PFSK-1 (cell line): ENCODE data around the gene EGFL6.

Experiments
- FOXP2 ChIP-seq: optimal IDR thresholded peaks from 2 replicates; pipeline ENCODE3; 2011; ENCODE audit warnings: borderline replicate concordance, control low read depth, inconsistent platforms; ENCODE audit not compliant: insufficient read depth; ENCODE audit errors: extremely low read length, extremely low read depth
- POLR2AphosphoS5 ChIP-seq: IDR thresholded peaks from 2 replicates; pipeline ENCODE4 v1.6.1; 2012; ENCODE audit warnings: low read depth, mild to moderate bottlenecking, control low read depth, low read length, moderate library complexity
- REST ChIP-seq, 2 experiments: IDR thresholded peaks; 2 replicates each; pipeline versions ENCODE4 v1.6.1 to v1.8.0; 2011 to 2012; ENCODE audit warnings: low read depth in 2 of 2, low read length in 2 of 2, control low read depth in 1 of 2, inconsistent platforms in 1 of 2, mild to moderate bottlenecking in 1 of 2, moderate library complexity in 1 of 2; ENCODE audit not compliant: insufficient read depth in 1 of 2
- SIN3A ChIP-seq: IDR thresholded peaks from 2 replicates; pipeline ENCODE4 v1.6.1; 2012; ENCODE audit warnings: mild to moderate bottlenecking, low read length, moderate library complexity, borderline replicate concordance; ENCODE audit not compliant: insufficient read depth
- TAF1 ChIP-seq: IDR thresholded peaks from 2 replicates; pipeline ENCODE4 v1.6.1; 2012; ENCODE audit warnings: low read length, control low read depth, borderline replicate concordance; ENCODE audit not compliant: insufficient read depth

Gene EGFL6

GRCh38 chrX:13647709-13648212, 78.4 kb downstream of the EGFL6 start:
- TF ChIP-seq TAF1, result no peak
- no peak for TF ChIP-seq FOXP2
- no peak for TF ChIP-seq REST (IDR thresholded peaks at IDR 0.05; ENCODE audit: insufficient read depth in 1 of 2, low read depth in 2 of 2, low read length in 2 of 2)
- TF ChIP-seq SIN3A, result no peak
- TF ChIP-seq POLR2AphosphoS5, result no peak

- TF ChIP-seq FOXP2, result no peak
- TF ChIP-seq POLR2AphosphoS5, result no peak
- TF ChIP-seq REST (IDR thresholded peaks at IDR 0.05; ENCODE audit: insufficient read depth in 1 of 2, low read depth in 2 of 2, low read length in 2 of 2), result no peak
- TF ChIP-seq TAF1, result no peak
- TF ChIP-seq SIN3A, result no peak
Measured at GRCh38 chrX:13649838-13650237, 80.4 kb downstream of the EGFL6 start.

GRCh38 chrX:13650318-13650717, 80.9 kb downstream of the EGFL6 start:
- no peak for TF ChIP-seq FOXP2
- TF ChIP-seq REST (IDR thresholded peaks at IDR 0.05; ENCODE audit: insufficient read depth in 1 of 2, low read depth in 2 of 2, low read length in 2 of 2), result no peak
- TF ChIP-seq POLR2AphosphoS5, result no peak
- no peak for TF ChIP-seq SIN3A
- TF ChIP-seq TAF1, result no peak

GRCh38 chrX:13651150-13651549, 81.7 kb downstream of the EGFL6 start:
- no peak for TF ChIP-seq TAF1
- TF ChIP-seq REST (IDR thresholded peaks at IDR 0.05; ENCODE audit: insufficient read depth in 1 of 2, low read depth in 2 of 2, low read length in 2 of 2), result no peak
- TF ChIP-seq POLR2AphosphoS5, result no peak

- 0 out of 2 replicates have a peak, but pooled peaks have one; percentile 6 for TF ChIP-seq TAF1
- no peak for TF ChIP-seq FOXP2
- peak; percentile 30; the same call in 1 of the 2 replicates for TF ChIP-seq SIN3A
- TF ChIP-seq REST (IDR thresholded peaks at IDR 0.05; ENCODE audit: insufficient read depth in 1 of 2, low read depth in 2 of 2, low read length in 2 of 2), result no peak
- no peak for TF ChIP-seq POLR2AphosphoS5
Measured at GRCh38 chrX:13652287-13652793, 82.9 kb downstream of the EGFL6 start.
